CD4-positive, alpha-beta T cell treated with Interleukin-12 subunit alpha and Interleukin-12 subunit beta, for 1 hour (primary cell): ENCODE data around the gene CRYGB.

Experiments
- DNase-seq: peaks from one replicate; pipeline ENCODE4 v3.0.0-alpha.2; 2020

CRYGB gene, protein sequence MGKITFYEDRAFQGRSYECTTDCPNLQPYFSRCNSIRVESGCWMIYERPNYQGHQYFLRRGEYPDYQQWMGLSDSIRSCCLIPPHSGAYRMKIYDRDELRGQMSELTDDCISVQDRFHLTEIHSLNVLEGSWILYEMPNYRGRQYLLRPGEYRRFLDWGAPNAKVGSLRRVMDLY

DNA sequence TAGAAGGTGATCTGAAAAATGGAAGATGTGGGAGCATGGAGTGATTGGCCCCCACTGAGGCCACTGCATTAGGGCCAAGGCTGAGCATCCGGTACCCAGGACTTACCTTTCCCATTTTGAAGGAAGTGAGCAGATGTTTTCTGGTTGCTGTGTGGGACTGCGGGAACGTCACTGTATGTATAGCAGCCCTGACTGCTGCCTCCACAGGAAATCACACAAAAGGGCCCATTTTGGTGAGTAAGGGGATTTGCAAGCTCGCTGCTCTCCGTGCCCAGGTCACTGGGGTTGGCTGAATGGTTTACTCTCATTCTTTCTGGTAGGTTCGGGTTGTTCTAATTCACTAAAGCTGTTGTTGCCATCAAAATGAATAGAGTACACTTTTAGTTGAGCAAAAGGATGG lies at the start of gene CRYGB:
Gene CRYGB (minus strand): TSS at position 153 of the 400 bp plus-strand sequence. CDS start 38 bp downstream, at position 115.
- no peak for DNase-seq

DNA sequence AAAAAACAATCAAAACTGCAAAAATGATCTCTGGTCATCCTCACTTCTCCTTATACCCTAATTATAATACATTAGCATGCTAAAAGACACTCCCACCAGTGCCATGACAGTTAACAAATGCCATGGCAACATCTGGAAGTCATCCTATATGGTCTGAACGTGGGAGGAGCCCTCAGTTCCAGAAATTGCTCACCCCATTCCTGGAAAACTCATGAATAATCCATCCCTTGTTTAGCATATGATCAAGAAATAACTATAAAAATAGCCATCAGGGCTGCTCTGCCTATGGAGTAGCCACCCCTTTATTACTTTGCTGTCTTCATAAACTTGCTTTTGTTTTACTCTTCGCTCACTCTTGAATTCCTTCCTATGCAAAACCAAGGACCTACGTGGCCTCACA lies 49.6 kb upstream of the CRYGB start:
- DNase-seq: no peak

DNA sequence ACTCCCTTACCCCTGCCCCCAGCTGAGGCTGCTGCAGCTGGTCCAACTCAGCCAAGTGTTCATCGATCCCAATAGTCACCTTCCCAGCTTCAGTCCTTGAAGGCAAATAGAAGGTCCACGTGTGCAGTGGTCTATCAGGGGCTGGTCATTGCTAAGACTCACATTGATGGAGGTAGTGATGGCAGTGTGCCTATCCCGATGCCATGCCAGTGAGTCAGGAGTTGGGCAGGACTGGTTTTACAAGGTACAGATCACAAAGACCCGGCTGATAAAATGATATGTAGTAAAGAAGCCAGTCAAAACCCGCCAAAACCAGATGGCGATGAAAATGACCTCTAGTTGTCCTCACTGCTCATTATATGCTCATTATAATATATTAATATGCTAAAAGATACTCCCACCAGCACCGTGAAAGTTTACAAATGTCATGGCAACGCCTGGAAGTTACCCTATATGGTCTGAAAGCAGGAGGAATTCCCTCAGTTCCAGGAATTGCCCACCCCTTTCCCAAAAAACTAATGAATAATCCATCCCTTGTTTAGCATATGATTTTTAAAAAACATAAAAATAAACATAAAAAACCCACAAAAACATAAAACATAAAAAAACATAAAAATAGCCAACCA lies 46.8 kb upstream of the CRYGB start:
- DNase-seq: no peak

DNA sequence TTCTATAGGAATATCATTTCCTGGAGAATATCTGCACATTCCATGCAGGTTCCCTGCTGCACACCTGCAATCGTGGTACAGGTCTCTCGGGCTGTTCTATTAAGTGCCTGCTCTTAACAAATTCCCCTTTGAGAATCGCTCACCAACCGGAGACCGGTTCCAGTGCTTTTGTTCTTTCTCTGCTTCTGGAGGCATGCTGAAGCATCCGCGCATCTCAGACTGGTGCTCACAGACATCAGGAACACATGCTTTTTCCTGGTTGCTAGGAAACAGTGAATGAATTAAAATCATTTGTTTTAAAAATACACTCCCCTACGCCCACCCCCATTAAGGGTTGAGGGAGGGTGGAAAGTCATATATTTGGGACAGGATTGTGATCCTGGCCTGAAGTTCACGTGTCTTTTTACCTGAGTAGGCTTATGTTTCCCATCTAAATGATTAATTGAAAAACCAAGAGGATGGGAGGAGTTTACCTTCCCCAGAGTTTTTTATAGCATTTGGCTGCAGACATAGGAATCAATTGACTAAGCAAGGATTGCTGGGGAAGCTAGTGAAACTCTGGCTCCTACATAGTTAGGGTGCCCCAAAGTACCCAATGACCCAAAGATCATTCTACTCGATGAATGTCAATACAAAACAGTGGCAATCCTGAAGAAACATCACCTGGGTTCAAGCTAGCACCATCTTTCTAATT lies 44.0 kb upstream of the CRYGB start, which contains the start of gene C2orf80:
Gene C2orf80 (minus strand): TSS at position 221 of the 694 bp plus-strand sequence. CDS start 3,044 bp downstream, outside the sequence.
- DNase-seq: no peak

DNA sequence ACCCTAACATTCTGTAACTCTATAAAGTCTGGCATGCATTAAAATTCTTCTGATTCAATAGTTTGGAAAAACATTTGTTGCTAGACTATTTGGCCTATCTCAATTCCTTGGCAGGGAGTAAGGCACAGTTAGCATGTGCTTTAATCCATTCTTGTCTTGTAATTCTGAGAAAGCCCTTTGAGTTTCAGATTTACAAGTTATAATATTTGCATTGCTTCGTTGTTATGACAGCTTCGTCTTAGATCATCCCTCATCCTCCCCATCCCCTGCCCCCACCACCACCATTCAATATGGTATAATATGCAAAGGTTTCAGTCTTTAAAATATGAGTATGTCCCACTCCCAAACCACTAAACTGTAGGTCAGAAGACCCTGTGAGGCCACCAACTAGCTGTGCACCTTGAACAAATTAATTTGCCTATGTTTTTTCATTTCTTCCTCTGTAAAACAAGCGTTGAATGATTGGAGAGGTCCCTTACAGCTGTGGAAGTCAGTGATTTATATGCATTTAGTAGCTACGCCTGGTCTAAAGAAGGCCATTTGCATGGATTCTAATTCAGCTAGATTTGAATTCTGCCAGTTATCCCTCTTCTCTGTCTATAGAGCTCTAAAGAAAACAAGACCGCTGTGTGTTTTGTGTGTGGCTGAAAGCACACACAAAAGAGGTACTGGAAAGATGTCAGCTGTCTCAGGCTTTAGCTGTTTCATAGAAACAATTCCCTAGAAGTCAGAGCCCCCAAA lies 43.3 kb upstream of the CRYGB start:
- no peak for DNase-seq

DNA sequence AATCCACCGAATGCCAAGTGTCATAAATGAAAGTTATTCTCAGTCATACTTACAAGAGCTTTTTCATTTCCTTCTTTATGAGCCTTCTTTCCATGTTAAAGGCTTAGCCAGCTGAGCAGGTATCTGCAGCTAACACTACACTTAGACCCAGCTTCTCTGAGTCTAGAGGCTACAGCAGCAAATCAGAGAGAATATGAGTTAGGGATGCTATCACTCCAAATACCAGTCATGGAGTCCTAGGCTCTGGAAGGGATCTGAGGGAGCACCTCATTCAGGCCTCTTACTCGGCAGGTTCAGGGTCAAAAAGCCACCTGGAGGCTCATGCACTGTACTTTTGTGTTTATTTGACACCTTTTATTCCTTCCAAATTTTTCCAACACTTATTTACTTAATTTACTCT lies 40.9 kb upstream of the CRYGB start:
- DNase-seq: no peak

DNA sequence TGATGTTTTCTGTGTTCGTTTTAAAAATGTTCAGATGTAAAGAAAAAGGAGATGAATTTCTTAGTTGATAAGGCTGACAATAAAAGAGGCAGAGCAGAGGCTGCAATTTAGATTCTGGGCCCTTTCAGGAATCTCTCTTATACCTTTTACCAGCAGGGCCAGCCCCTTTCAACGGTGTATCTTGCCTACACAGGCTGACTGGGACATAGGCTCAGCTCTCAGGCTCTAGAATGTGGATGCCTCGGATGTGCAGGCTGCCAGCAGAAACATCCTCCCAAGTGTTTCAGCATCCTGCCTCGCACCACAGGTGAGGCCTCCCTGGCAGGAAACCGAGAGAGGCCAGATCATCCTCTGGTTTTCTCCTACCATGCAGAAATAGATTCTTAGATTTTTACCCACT lies 40.5 kb upstream of the CRYGB start:
- DNase-seq: no peak

DNA sequence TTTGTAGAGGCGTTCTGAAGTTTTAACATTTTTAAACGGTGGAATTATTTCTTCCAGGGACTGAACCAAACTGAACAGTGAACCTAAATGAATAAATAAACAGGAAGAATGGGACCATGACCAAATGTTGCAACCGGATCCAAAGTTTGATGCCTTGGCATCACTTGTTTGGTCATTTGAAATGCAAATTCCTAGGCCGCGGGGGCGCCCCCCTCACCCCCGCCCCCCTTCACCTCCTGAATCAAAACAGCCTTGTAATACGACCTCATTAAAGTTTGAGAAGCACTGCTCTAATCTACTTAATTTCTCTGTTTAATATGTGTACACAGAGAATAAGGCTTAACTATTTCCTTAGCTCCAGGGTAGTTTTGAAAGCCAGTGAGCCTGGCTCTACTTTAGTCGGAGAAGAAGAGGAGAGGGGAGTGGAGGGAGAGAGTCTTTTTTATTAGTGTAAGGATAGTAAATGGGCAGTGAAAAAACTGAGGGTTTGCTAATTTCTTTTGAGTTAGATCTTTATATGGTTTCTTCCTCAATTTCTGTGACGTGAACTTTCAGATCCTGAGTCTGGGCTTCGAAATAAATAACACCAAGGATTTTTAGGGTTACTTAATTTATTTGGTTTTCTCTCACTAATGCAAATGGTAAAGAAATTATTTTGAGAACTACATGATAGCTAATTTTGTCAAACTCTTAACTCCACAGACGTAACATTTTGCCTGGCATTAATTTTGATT lies 38.2 kb upstream of the CRYGB start:
- DNase-seq: no peak

DNA sequence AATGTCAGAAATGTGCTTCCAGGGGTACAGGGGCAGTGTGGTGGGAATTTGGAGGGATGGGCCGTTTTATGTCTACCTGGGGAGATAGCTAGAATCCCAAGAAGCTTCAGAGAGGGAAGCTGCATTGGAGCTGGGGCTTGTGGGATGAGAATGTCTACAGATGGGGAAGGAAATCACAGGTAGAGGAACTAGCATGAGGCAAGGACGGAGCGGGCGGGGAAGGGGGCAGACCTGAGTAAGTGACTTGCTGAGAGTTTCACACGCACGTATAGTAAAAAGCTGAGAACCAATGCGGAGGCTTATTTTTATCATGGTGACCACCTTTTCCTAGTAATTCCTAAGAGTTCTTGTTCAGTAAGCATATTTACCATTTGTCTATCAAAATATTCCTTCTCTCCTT lies 37.6 kb upstream of the CRYGB start:
- DNase-seq: no peak

DNA sequence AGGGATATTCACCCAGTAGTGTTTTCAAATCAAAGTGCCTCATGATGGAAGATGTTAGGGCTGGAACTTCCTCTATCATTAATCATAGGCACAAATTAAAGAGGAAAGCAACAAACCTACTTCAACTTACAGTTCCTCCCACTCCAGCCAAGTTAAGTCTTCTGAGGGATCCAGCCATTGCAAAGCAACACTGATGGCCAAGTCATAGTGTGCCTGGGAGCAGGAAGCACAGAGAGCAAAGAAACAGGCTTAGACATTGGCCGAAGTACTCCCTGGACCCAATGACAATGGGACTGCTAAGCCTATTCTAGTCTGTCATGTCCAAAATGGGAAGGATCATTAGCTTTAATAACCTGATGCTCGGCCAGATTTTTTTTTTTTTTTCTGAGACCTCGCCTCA lies 36.9 kb upstream of the CRYGB start:
- no peak for DNase-seq

DNA sequence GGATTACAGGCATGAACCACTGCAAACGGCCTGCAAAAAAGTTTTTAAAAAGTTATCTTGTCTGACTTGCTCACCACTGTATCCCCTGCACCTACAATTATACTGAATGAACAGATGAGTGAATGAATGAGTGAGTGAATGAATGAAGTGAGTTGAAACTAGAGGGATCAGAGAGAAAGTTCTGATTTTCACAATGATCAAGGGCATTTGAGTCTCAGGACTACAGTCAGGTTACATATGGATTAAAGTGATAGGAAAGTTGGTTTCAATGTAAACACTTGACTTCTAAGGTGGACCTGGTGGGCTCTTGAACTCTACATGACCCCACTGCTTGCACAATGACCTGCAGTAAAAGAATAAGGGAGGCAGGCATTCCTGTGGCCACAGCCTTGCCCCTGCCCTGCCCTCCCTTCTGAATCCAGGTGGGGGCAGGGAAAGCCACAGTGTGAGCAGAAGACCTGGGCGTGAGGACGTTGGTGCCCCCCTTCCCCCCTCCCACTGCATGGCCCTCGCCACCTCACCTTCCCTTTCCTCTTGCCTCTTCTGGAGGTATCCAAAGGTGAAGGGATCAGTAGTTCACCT lies 33.2 kb upstream of the CRYGB start:
- DNase-seq: no peak

DNA sequence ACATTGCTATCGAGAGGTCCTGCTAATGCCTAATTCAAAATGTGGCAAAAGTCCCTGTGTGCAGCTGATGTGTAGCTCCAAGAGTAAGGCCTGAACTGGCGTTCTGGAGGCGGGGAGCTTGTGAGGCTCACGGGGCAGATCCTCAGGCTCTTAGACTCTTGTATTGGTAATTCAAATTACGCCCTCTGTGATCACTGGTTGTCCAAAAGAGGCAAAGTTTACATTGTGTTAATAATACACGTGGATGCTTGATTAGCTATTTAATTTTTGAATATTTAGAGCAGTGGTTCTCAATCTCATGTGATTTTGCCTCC lies 29.8 kb upstream of the CRYGB start:
- DNase-seq: no peak

DNA sequence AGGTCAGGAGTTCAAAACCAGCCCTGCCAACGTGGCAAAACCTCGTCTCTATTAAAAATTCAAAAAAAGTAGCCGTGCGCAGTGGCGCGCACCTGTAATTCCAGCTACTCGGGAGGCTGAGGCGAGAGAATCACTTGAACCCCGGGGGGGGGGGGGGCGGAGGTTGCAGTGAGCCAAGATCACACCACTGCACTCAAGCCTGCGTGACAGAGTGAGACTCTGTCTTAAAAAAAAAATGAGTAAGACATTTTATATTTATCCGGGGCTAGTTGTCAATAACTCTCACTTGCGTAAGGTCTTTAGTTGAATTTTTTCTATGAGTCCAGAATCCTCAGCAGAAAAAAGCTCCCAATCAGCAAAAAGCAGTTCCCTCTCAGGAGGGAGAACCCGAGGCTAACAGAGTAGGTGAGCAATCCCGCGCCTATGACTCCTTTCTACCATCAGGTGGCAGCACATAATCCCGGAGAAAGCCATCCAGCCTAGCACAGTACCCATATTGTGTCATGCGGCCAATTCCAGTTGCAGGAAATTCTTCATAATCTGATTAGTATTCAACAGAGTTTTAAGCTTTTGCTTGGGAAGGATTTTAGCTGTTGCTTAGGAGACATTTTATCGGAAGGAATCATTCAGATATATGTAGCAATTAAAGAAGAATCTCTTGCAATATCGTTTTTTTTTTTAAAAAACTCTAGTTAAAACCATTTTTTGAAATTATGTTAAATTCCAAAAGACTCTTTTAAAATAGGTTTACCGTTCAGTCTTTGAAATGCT lies 29.3 kb upstream of the CRYGB start:
- DNase-seq: peak; percentile 63

DNA sequence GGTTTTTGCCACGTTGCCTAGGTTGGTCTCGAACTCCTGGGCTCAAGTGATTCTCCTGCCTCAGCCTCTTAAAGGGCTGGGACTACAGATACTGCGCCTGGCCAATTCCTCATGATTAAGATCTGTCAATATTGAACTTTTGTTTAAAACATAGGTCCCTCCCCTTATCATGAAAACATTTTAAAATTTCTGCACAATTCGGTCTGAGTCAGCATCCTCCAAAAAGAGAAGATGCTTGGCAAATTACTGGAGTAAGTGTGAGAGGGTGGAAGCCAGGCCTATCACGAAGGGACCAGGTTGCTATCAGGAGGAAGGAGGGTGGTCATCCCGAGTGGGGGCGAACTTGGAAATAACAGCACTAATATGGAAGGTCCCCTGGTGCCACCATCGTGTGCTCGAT lies 28.2 kb upstream of the CRYGB start:
- DNase-seq: no peak

DNA sequence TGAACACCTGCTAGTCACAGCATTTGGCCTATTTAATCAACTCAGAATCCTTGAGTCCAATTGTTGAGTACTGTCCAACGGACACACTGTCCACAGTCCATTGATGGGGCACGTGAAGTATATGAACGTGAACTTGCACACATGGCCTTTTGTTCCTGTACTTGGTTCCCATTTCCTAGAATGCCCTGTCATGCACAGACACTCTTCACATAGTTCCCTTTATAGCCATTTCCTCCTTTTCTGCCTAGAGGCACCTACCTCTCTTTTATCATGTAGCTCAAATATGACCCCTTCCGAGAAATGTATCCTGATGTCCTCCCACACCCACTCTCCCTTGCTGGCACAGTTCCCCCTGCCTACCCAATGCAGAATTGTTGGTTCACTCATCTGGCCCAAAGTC lies 26.2 kb upstream of the CRYGB start:
- DNase-seq: no peak

DNA sequence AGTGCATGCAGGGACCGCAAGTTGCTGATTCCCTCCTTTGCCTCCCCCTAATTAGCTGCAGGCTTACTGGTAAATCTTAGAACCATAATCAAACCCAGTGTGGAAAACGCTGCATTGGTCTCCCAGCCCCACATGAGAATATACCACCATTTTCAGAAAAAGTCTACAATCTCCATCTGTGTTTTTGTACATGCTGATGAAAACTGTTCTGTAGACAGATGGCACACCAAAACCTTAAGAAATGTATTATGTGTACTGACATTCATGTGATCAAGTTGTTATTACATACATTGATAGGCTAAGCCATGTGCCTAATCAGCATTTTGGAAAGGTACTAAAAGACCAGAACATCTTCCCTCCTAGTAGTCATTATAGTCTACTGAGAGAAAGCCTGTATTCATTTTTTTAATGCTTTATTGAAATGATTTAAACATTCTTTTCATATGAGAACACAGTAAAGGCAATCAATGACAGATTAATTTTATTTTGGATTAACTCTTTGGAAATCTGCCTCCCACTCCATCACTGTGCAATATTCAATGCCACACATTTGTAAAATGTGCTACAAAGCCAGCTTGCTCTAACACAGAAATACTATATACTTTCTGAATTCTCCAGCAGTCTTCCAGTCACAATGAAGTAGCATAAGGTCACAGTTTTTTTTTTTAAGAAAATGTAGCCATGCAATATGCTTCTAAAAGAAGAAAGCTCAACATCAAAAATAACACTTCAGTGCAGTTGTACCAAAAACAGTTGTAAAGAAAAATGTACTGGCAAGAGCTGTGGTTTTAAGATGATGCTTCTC lies 19.2 kb upstream of the CRYGB start:
- no peak for DNase-seq

DNA sequence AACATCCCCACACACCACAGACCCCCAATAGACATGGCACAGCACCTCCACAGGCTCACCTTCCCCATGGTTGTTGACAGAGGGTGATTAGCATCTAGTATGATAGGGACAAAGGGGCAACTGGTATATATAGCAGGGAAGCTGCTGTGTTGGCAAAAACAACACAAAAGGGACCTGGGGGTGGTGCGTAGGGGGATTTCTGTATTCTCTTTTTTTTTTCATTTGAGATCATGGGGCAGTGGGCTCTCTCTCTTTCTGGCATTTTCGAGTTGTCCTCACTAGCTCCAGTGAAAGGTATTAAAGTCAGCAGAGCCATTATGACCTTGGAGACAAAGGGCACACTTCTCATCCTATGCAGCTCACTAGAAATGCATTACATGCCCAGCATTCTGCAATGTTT lies 17.5 kb upstream of the CRYGB start, which contains the start of gene CRYGA:
Gene CRYGA (minus strand): TSS at position 101 of the 400 bp plus-strand sequence. CDS start 33 bp downstream, at position 68.
- no peak for DNase-seq

DNA sequence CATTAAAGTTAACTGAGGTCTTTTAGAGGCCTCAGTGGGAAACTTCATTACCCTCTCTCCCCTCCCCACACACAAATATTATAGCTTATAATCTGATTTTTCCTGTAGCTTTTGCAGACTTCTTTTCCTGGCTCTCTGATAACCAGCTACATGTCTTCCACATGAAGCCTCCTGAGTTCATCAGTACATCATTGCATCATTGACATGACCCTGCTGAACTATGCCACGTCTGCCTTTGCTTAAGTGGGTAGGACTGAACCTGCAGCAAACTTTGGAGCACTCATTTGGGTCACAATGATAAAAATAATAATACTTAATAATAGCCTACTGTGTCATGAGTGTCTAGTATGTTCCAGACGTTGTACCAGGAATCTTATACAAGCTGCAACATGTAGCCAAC lies 10.5 kb upstream of the CRYGB start:
- DNase-seq: no peak

DNA sequence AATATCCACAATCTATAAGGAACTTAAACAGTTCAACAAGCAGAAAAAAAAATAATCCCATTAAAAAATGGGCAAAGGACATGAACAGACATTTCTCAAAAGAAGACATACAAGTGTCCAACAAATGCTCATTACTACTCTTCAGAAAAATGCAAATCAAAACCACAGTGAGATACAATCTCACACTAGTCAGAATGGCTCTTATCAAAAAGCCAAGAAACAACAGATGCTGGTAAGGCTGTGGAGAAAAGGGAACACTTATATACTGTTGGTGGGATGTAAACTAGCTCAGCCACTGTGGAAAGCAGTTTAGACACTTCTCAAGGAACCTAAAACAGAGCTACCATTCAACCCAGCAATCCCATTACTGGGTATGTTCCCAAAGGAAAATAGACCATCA lies 7.2 kb upstream of the CRYGB start:
- DNase-seq: no peak

DNA sequence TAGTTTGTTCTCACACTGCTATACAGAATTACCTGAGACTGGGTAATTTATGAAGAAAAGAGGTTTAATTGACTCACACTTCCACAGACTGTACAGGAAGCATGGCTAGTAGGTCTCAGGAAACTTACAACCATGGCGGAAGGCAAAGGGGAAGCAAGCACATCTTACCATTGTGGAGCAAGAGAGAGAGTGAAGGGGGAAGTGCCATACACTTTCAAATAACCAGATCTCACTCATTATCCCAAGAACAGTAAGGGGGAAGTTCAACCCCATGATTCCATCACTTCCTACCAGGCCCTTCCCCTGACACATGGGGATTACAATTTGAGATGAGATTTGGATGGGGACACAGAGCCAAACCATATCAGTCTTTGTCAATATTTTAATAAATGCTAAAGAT lies 5.0 kb upstream of the CRYGB start:
- no peak for DNase-seq

DNA sequence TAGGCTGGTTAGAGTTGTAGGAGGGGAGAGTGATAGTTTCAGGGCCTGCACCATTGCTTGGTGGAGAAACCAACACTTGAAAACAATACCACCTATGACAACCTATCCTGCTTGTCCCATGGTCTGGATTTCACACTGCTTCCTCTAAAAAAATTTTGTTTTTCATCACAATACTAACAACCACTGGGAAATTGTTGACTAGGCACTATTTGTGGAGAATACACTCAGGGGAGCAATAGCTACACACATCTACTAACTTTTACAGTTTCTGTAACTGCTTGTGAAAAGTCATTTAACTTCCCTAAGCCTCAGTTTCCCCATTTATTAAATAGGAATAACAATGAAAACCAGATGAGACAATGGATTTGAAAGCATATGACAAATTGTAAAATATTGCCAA lies 4.1 kb upstream of the CRYGB start:
- no peak for DNase-seq
